Measurements from ENCODE around the gene ZCCHC7.

DNA sequence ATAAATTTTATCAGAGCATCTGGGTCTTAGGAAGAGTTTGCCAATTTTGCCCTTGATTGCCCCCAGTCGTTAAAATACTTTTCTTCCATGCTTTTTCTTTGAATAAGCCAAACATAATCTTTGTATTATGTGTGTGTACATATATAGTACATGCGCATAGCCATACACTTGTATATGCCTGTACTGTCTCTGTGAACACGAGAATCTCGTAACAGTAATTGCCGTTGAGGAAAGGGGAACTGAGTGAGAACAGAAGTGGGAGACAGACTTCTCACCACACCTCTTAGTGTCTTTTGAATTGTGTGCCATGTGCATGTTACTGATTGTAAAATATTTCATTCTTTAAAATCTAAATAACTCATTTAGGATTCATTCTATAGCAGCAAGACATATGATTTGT lies 222.5 kb downstream of the ZCCHC7 start:
- no peak for TF ChIP-seq EZH2 (IDR thresholded peaks at IDR 0.05; ENCODE audit: borderline replicate concordance, low read depth, low read length, severe bottlenecking)
- no peak for TF ChIP-seq CTCF (IDR thresholded peaks at IDR 0.05; ENCODE audit: extremely low read depth in 1 of 2, insufficient read depth in 1 of 2, low read depth in 1 of 2, low read length in 2 of 2)
- TF ChIP-seq, protein P1, sequence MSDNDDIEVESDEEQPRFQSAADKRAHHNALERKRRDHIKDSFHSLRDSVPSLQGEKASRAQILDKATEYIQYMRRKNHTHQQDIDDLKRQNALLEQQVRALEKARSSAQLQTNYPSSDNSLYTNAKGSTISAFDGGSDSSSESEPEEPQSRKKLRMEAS (IDR thresholded peaks at IDR 0.05; ENCODE audit: insufficient read depth, insufficient read length): no peak
- no peak for TF ChIP-seq POLR2AphosphoS5 (IDR thresholded peaks at IDR 0.05; ENCODE audit: insufficient read depth, low read depth, low read length)
- no peak for TF ChIP-seq JUN (IDR thresholded peaks at IDR 0.05; ENCODE audit: borderline replicate concordance, insufficient read depth, insufficient read length, low read depth)
- TF ChIP-seq POLR2A (IDR thresholded peaks at IDR 0.05; ENCODE audit: low read depth, low read length): no peak
- no peak for TF ChIP-seq MYC (IDR thresholded peaks at IDR 0.05; ENCODE audit: low read depth, low read length)
- TF ChIP-seq GATA2 (IDR thresholded peaks at IDR 0.05; ENCODE audit: insufficient read depth, insufficient read length, low read depth, low read length): no peak
- no peak for TF ChIP-seq FOS (IDR thresholded peaks at IDR 0.05; ENCODE audit: borderline replicate concordance, insufficient read depth, low read length)
